Mesodermal cell (in vitro differentiated cells): ENCODE measurements around the gene LIMS4. TPM values are rescaled to one million over a fixed set of nuclear protein-coding genes. Genes with fewer than 3 reads are reported as not detected.
"Not testable (repeated sequence)": the region's sequence is repeated elsewhere in the genome, so short reads cannot be mapped to it uniquely, and the experiment has no call there.

Source experiments
- H3K27ac ChIP-seq: 2 replicates; pipeline ENCODE4 v1.7.0; 2013; ENCODE audit warnings: mild to moderate bottlenecking, low read depth, low read length, moderate library complexity; ENCODE audit not compliant: severe bottlenecking
- H3K36me3 ChIP-seq: 2 replicates; pipeline ENCODE4 v1.7.1; 2013; ENCODE audit warnings: mild to moderate bottlenecking, low read length, moderate library complexity; ENCODE audit not compliant: control insufficient read depth, insufficient read depth
- H3K4me1 ChIP-seq: one replicate; pipeline ENCODE4 v1.7.1; 2013; ENCODE audit warnings: mild to moderate bottlenecking, low read length; ENCODE audit not compliant: insufficient read depth, control insufficient read depth, poor library complexity, severe bottlenecking
- H3K4me3 ChIP-seq: 2 replicates; pipeline ENCODE4 v1.7.0; 2013; ENCODE audit warnings: low read length, control low read depth, mild to moderate bottlenecking; ENCODE audit not compliant: insufficient read depth, poor library complexity, severe bottlenecking; ENCODE audit errors: extremely low read depth
- H3K9me3 ChIP-seq: 2 replicates; pipeline ENCODE4 v1.7.1; 2013; ENCODE audit warnings: mild to moderate bottlenecking, low read length, moderate library complexity; ENCODE audit not compliant: control insufficient read depth
- WGBS, 2 experiments: methylation state at CpG; one replicate each; pipeline ENCODE4 v1.1.5; 2013; ENCODE audit warnings: missing lambda C conversion rate in 2 of 2; ENCODE audit not compliant: insufficient coverage in 2 of 2; 5-methylcytosine and 5-hydroxymethylcytosine counted together
- polyA plus RNA-seq, 2 experiments: library from polyadenylated mRNA; stranded (reverse); fragments of 50-300 nt; gene quantifications; one replicate each; pipeline ENCODE4 v1.2.3, GENCODE V29; 2013

LIMS4 gene, protein sequence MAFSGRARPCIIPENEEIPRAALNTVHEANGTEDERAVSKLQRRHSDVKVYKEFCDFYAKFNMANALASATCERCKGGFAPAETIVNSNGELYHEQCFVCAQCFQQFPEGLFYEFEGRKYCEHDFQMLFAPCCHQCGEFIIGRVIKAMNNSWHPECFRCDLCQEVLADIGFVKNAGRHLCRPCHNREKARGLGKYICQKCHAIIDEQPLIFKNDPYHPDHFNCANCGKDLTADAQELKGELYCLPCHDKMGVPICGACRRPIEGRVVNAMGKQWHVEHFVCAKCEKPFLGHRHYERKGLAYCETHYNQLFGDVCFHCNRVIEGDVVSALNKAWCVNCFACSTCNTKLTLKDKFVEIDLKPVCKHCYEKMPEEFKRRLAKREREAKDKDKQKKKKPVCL
- 6.0 TPM for polyA plus RNA-seq (2013, experiment 1 of 2)
- 7.0 TPM for polyA plus RNA-seq (2013, experiment 2 of 2)

DNA sequence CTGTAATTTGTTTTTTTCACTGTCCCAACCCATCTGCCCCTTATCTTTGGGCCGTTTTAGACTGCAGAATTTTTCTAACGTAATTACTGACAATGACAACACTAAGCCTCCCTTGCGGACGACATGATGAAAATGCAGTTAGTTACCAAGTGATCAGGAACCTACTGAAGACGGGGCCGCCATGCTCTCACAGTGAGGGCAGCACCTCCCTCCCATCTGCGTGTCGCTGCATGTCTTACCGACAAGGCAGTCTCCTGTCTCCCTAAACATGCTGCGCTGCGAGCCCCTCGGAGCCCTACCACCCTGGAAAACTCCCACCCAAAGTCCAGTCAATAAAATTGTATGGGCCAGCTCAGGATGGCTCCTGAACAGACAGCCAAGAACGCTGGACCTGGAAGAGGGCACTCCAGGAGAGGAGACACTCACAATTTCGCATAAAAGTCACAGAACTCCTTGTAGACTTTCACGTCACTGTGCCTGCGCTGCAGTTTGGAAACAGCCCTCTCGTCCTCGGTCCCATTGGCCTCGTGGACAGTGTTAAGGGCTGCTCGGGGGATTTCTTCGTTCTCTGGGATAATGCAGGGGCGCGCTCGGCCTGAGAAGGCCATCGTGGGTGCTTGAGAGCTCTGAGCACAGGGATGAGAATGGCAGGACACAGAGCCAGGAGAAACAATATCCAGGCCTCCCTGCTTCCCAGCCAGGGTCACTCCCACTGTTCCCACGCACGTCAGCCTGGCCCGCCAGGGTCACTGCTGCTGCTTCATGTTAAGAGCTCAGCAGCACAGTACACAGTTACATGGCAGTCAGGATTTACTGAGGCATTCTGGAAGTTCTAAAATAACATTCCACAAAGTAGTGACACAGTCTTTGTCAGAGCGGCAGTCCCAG, at the start of gene LIMS4:
TSS of gene LIMS4 (minus strand) at position 646 of the 888 bp plus-strand sequence. CDS start at position 608, 38 bp downstream.
- not testable (repeated sequence) for H3K9me3 ChIP-seq, H3K27ac ChIP-seq, H3K4me1 ChIP-seq, H3K36me3 ChIP-seq, H3K4me3 ChIP-seq
- no CpG with 5 or more reads among the region's 29 CpGs for WGBS, 2 experiments

DNA sequence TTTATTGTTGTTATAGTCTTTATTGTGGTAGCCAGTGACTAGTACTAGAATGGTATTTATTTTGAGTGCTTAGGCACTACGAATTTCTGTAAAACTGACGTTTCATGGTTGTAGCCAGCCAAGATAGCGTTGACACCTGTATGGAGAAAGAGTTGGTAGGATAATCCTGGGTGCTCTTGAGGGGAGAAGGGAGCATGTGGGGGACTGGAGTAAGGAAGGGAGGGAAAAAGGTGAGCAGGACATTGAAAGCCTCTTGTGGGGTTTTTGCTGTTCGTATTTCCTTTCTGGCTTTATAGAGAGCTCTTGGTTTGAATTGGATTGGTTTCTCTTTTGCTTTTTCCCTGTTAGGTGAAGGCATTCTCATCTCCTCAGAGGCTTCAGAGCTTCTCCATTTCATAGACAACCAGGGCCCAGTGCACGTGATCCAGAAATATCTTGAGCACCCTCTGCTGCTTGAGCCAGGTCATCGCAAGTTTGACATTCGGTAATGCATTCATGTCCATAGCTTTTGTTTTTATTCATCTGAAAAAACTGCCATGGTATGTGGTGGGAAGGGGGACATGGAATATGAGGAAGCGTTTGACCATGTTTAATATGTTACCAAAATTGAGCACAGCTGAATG, 27.2 kb upstream of the LIMS4 start:
- not testable (repeated sequence) for H3K4me3 ChIP-seq, H3K36me3 ChIP-seq, H3K27ac ChIP-seq, H3K9me3 ChIP-seq, H3K4me1 ChIP-seq
- WGBS, 2 experiments, result no CpG with 5 or more reads among the region's 8 CpGs

- no CpG with 5 or more reads among the region's 6 CpGs for WGBS, 2 experiments
- not testable (repeated sequence) for H3K36me3 ChIP-seq, H3K27ac ChIP-seq, H3K9me3 ChIP-seq, H3K4me3 ChIP-seq, H3K4me1 ChIP-seq
Measured at GRCh38 chr2:110496027-110496426, 23.4 kb upstream of the LIMS4 start.

DNA sequence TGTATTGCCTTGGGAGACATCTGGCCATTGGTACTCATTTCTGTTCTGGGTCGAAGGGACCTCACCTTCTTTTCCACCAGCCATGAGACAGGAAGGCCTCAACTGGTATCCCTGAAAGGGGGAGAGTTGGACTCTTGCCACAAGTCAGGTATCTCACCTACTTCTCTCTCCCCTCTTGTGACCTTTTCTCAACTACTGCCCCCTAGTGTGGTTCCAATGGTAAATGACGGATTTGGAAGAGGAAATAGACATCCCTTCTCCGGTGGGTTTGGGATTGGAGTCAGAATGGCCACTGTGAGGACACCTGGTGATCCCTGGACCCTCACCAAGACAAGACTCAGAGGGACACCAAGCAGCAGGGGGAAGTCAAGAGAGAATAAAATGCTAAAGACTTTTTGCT, 21.9 kb upstream of the LIMS4 start:
- H3K27ac ChIP-seq, H3K9me3 ChIP-seq, H3K36me3 ChIP-seq, H3K4me3 ChIP-seq, H3K4me1 ChIP-seq: not testable (repeated sequence)
- no CpG with 5 or more reads among the region's 3 CpGs for WGBS, 2 experiments

DNA sequence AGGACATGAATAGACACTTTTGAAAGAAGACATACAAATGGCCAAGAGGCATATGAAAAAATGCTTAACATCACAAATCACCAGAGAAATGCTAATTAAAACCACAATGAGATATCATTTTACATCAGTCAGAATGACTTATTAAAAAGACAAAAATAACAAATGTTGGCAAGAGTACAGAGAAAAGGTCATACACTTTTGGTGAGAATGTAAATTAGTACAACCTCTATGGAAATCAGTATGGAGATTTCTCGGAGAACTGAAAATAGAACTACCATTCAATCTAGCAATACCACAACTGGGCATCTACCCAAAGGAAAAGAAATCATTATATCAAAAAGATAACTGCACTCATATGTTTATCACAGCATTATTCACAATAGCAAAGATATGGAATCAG, 16.4 kb upstream of the LIMS4 start:
- H3K4me3 ChIP-seq, H3K36me3 ChIP-seq, H3K4me1 ChIP-seq, H3K27ac ChIP-seq, H3K9me3 ChIP-seq: not testable (repeated sequence)
- WGBS, 2 experiments, result no CpG with 5 or more reads among the region's 1 CpG

DNA sequence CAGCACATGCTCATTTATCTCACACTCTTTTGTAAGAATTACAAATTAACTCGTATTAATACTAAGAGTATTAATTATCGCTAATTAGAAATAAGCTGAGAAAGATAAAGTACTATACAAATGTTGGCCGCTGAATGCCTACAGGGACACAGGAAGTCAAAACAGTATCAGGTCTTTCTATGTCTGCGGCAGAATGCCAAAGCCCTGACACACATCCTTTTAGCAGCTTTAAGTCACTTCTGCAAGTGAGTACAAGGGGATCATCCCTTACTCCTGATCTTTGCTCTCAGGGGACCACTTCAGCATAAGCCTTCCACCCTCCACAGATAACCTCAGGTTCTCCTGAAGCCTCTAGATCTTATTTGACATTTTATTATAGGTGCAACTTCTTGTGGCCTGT, 10.1 kb upstream of the LIMS4 start:
- H3K27ac ChIP-seq, H3K4me1 ChIP-seq, H3K4me3 ChIP-seq, H3K9me3 ChIP-seq, H3K36me3 ChIP-seq: not testable (repeated sequence)
- no CpG with 5 or more reads among the region's 4 CpGs for WGBS, 2 experiments

DNA sequence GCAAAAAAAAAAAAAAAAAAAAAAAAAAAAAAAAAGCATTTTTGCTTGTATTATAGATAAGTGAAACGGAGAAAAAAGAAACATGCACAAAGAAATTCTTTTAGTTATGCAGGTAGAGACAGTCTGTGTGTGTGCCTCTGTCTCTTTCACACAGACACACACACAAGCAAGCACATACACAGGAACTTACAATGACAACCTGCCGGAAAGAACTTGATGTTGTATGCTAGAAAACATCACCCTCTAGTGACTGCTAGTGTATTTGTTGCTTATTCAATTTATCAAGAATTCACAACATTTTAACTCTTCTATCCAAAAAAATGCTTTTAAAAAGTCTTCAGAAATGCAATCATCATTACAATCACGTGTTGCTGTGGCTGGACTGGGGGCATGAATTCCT, 8.6 kb upstream of the LIMS4 start:
- not testable (repeated sequence) for H3K4me1 ChIP-seq, H3K27ac ChIP-seq, H3K9me3 ChIP-seq, H3K4me3 ChIP-seq, H3K36me3 ChIP-seq
- WGBS, 2 experiments, result no CpG with 5 or more reads among the region's 3 CpGs

- H3K4me1 ChIP-seq, H3K9me3 ChIP-seq, H3K36me3 ChIP-seq: not testable (repeated sequence)
Measured at GRCh38 chr2:110480084-110480483, 7.5 kb upstream of the LIMS4 start.

DNA sequence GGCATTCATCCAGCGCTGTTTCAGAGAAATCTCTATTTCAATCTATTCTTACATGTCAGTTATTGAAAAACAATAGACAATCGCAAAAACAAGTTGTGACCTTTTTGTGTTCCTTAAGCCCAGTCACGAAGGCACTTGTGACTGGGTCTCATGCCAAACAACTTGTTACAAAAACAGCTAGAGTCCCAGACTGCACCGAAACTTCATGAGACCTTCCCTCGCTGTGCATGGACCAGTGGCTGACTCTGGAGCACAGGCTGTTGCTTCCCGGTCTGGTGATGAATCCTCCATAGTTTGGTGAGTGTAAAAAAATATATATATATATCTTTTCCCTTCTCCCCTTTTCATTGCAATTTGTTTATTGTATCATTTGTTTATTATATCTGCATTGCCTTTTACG, 4.8 kb upstream of the LIMS4 start:
- not testable (repeated sequence) for H3K4me1 ChIP-seq, H3K27ac ChIP-seq, H3K4me3 ChIP-seq, H3K36me3 ChIP-seq, H3K9me3 ChIP-seq
- no CpG with 5 or more reads among the region's 7 CpGs for WGBS, 2 experiments

More at GRCh38 chr2:110480084-110480483, 7.5 kb upstream of the LIMS4 start:
- WGBS, 2 experiments, result no CpG with 5 or more reads among the region's 4 CpGs
- H3K4me3 ChIP-seq, H3K27ac ChIP-seq: not testable (repeated sequence)

DNA sequence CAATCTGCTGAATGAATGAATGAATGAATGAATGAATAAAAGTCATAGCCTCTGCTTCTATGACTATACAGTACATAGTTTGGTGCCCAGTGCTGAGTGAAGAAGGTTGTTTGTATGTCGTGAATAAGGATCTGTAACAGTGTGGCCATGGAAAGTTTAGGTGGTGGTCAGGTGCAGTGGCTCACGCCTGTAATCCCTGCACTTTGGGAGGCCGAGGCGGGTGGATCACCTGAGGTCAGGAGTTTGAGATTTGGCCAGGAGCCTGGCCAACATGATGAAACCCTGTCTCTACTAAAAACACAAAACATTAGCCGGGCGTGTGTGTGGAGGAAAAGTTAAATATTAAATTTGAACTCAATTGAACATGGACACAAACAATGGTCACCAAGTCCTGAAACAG, 4.3 kb upstream of the LIMS4 start:
- not testable (repeated sequence) for H3K27ac ChIP-seq, H3K4me3 ChIP-seq
- WGBS, 2 experiments, result no CpG with 5 or more reads among the region's 6 CpGs

More for the DNA sequence above, 4.3 kb upstream of the LIMS4 start:
- not testable (repeated sequence) for H3K36me3 ChIP-seq, H3K9me3 ChIP-seq, H3K4me1 ChIP-seq
